Mucosa of descending colon (tissue), 3 donors: ENCODE results near the gene CTBP2. TPM values are rescaled to one million over a fixed set of nuclear protein-coding genes. Genes with fewer than 3 reads are reported as not detected.

ENCODE experiments used
- ATAC-seq: fragments of 200-7000 bp; cut with Tn5 transposase; one replicate; pipeline ENCODE4 v1.9.1; 2020; ENCODE audit warnings: mild to moderate bottlenecking, moderate library complexity
- DNase-seq, 3 donors: peaks; one replicate each; pipeline ENCODE4 v3.0.0-alpha.2; 2020
- H3K36me3 ChIP-seq: fragments of 200-600 bp; one replicate; pipeline ENCODE4 v1.8.0; 2021; ENCODE audit warnings: low read depth, mild to moderate bottlenecking
- H3K4me1 ChIP-seq: fragments of 200-600 bp; one replicate; pipeline ENCODE4 v1.8.0; 2021; ENCODE audit warnings: low read depth, mild to moderate bottlenecking
- H3K4me3 ChIP-seq: fragments of 200-600 bp; one replicate; pipeline ENCODE4 v1.8.0; 2021; ENCODE audit warnings: mild to moderate bottlenecking
- H3K9me3 ChIP-seq: fragments of 200-600 bp; one replicate; pipeline ENCODE4 v1.8.0; 2021; ENCODE audit warnings: mild to moderate bottlenecking
- CTCF ChIP-seq: fragments of 200-600 bp; IDR thresholded peaks from one replicate; pipeline ENCODE4 v1.8.0; 2022; ENCODE audit warnings: antibody characterized with exemption, mild to moderate bottlenecking
- intact Hi-C, 2 donors: fragments of 100-400 bp; cut with DNase I in 1 of 2; cut with micrococcal nuclease in 1 of 2; formaldehyde crosslinking; loops; one replicate each; pipeline versions ENCODE4 v1.11.0 to v1.11.1; 2022; cut with DNase I, micrococcal nuclease
- total RNA-seq, 3 donors: library from RNA; stranded (reverse); fragmentation: NEBNext Ultra II Directional in 2 of 3; extraction: Animal tissue kit (Norgen Biotek cat#: 25700) in 2 of 3; gene quantifications; one replicate each; pipeline versions ENCODE4 v1.2.1 to v1.2.4, GENCODE V29; 2021 to 2023
- donor health status: DM: no; HTN: no; CAD: no; lungs with moderate emphysema.
- donor health status: DM: no; HTN: no; CAD: no.
- donor health status: DM: no; HTN: yes; CAD: no.

Gene CTBP2
- total RNA-seq, 3 donors from 2014 or later = 109 to 137 (median 121) TPM

- H3K4me1 ChIP-seq = no peaks in the 10 kb centered on the region
- DNase-seq = no peak
- no peak for ATAC-seq
Observed at GRCh38 chr10:125081931-125082330, 78.4 kb downstream of the CTBP2 start.

GRCh38 chr10:125080984-125081383 lies 79.4 kb downstream of the CTBP2 start:
- H3K9me3 ChIP-seq = no peaks in the 10 kb centered on the region
- no peak for TF ChIP-seq CTCF
- ATAC-seq (no peak), DNase-seq (no peak)
- H3K4me1 ChIP-seq = no peaks in the 10 kb centered on the region
- no peaks in the 10 kb centered on the region for H3K36me3 ChIP-seq
- intact Hi-C loops = no loop called here
- no peak overlapping the region for H3K4me3 ChIP-seq

More at GRCh38 chr10:125081931-125082330, 78.4 kb downstream of the CTBP2 start:
- TF ChIP-seq CTCF = no peak
- intact Hi-C loops = no loop called here
- H3K36me3 ChIP-seq = no peaks in the 10 kb centered on the region
- no peak overlapping the region for H3K4me3 ChIP-seq
- no peaks in the 10 kb centered on the region for H3K9me3 ChIP-seq

DNA sequence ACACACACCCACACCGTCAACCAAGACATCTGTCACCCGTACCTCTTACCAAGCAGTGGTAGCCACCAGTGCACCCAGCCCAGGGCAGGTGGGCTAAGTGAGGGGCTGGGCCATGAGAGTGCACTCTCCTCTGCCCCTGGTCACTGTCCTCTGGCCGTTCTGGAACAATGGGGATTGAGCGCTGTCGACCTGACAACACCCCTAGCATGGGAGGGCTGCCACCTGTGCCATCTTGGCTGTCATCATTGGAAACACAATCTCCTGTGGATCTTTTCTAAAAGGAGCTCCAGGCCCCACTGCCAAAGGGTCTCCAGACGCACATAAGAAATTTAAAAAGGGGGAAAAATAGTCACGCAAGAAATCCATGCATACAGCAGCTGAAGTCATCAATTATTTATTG lies 80.1 kb downstream of the CTBP2 start:
- ATAC-seq (no peak), DNase-seq (no peak)
- intact Hi-C loops = no loop called here
- Histone ChIP-seq H3K9me3 (no peaks in the 10 kb centered on the region), H3K36me3 (no peaks in the 10 kb centered on the region), H3K4me1 (no peaks in the 10 kb centered on the region), H3K4me3 (no peak overlapping the region)
- TF ChIP-seq CTCF = no peak

- TF ChIP-seq CTCF = no peak
Observed at GRCh38 chr10:125079091-125079600, 81.2 kb downstream of the CTBP2 start.

GRCh38 chr10:125076891-125077541 lies 83.3 kb downstream of the CTBP2 start:
- no peak for TF ChIP-seq CTCF
- intact Hi-C loops = no loop called here
- Histone ChIP-seq H3K4me1 (no peaks in the 10 kb centered on the region), H3K4me3 (no peak overlapping the region), H3K9me3 (no peaks in the 10 kb centered on the region), H3K36me3 (no peaks in the 10 kb centered on the region)
- no peak for ATAC-seq
- DNase-seq = no peak

More at GRCh38 chr10:125079091-125079600, 81.2 kb downstream of the CTBP2 start:
- Histone ChIP-seq H3K9me3 (no peaks in the 10 kb centered on the region), H3K4me1 (no peaks in the 10 kb centered on the region), H3K4me3 (no peak overlapping the region), H3K36me3 (no peaks in the 10 kb centered on the region)
- intact Hi-C loops = no loop called here
- ATAC-seq = no peak
- no peak for DNase-seq
